Measurements from ENCODE around the gene DNAJC13. TPM values are rescaled to one million over a fixed set of nuclear protein-coding genes. Genes with fewer than 3 reads are reported as not detected.
A peak's percentile ranks its signal among the peaks of the same experiment; 100 is the strongest.

DNAJC13 gene
- total and polyA plus RNA-seq, 8 donors: 3.8 to 23.2 (median 11.6) TPM

DNA sequence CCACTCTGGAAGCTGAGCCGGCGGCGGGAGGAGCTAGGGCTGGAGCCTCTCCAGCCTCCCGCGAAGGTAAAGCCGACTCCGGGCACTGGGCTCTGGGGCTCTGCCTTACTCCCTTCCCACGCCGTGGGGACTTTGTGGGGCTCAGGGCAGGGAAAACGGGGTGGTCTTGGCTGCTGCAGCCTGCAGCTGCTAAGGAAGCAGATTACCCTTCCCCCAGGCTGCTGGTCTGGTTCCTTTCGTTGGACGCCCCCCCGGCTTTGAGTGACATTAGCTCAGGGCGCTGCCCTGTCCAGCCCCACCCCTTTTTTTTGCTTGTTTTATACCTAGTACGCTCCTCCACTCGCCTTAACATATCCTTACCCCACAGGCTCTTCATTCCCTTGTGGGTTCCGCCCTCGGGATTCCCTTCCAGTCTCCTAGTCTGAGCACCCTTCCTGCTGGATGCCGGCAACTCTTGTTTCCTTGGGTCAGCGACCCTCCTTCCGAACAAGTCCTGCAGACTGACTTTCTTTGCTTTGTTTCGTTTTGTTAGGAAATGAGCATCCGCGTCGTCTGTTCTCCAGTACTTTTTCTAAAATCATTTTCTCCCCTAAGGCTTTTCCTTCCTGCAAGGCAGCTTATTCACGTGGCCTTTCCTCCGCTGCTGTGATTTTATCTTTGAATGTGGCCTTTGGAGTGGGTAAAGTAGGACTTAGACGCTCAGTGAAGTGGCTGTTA, 551 bp downstream of the DNAJC13 start:
- peak overlapping the region; percentile 81 to 94 (median 90) for H3K27ac ChIP-seq
- WGBS, 2 donors: 0 to 1% methylated on average over 23 to 28 of the region's 28 CpGs
- H3K36me3 ChIP-seq: no peaks in the 10 kb centered on the region
- H3K27me3 ChIP-seq: no peaks in the 10 kb centered on the region
- H3K4me3 ChIP-seq: peak overlapping the region; percentile 55 to 99 (median 92)
- ATAC-seq: peak; percentile 47 to 76 (median 64)
- intact Hi-C loops (cut with DNase I): no loop called here
- H3K4me1 ChIP-seq: peaks cover 10 to 14% (median 12%) of the 10 kb centered on the region in 3 donors
- no peak for FAIRE-seq
- DNase-seq: peak in 4 of 6 donors; percentile 49 to 69 (median 63)
- no peaks in the 10 kb centered on the region for H3K9me3 ChIP-seq
- no peak for TF ChIP-seq CTCF (IDR thresholded peaks at IDR 0.05)

DNA sequence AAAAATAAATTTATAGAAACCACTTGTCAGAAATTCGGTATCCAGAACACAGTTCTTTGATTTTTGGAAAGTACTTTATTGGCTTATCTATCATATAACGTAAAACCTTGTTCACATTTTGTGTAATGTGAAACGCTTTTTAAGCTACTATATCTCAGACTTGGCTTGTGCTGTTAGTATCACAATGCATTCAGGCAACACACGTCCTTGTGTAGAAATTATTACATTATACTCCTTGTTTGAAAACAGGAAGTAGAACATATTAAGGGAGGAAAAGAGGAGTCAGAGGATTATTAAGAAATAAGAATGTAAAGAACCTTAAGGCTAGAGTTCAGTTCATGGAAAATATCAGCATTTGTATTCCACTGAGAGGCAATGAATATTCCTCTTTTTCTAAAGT, 1.6 kb downstream of the DNAJC13 start:
- no peak for ATAC-seq
- Histone ChIP-seq H3K27me3 (no peaks in the 10 kb centered on the region), H3K9me3 (no peaks in the 10 kb centered on the region), H3K4me3 (peak overlapping the region in 3 of 4 donors; percentile 55 to 95 (median 88)), H3K36me3 (no peaks in the 10 kb centered on the region), H3K27ac (no peak overlapping the region), H3K4me1 (peaks cover 10 to 14% (median 12%) of the 10 kb centered on the region in 3 donors)
- no peak for DNase-seq
- FAIRE-seq: no peak
- intact Hi-C loops (cut with DNase I): no loop called here
- WGBS, 2 donors: 13% methylated on average over 4 of the region's 4 CpGs
- no peak for TF ChIP-seq CTCF (IDR thresholded peaks at IDR 0.05)

DNA sequence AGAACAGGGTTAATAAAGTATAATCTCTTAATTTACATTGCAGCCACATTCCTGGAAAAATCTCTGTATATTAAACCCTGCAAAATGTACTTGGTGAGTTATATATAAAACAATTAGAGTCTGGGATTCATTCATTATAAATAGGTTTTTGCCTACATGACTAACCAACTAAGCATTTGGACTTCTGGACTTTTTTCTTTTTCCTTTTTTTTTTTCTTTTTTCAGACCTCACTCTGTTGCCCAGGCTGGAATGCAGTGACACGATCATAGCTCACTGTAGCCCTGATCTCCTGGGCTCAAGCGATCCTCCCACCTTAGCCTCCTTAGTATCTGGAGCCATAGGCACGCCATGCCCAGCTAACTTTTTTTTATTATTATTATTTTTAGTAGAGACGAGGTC, 4.5 kb downstream of the DNAJC13 start:
- Histone ChIP-seq H3K27ac (no peak overlapping the region), H3K9me3 (no peaks in the 10 kb centered on the region), H3K36me3 (no peaks in the 10 kb centered on the region), H3K27me3 (no peaks in the 10 kb centered on the region), H3K4me1 (peaks cover 8 to 14% (median 10%) of the 10 kb centered on the region in 3 donors), H3K4me3 (no peak overlapping the region)
- no peak for ATAC-seq
- TF ChIP-seq CTCF (IDR thresholded peaks at IDR 0.05): no peak
- WGBS, 2 donors: 93 to 95% methylated on average over 4 of the region's 4 CpGs
- DNase-seq: no peak
- intact Hi-C loops (cut with DNase I): no loop called here
- no peak for FAIRE-seq

DNA sequence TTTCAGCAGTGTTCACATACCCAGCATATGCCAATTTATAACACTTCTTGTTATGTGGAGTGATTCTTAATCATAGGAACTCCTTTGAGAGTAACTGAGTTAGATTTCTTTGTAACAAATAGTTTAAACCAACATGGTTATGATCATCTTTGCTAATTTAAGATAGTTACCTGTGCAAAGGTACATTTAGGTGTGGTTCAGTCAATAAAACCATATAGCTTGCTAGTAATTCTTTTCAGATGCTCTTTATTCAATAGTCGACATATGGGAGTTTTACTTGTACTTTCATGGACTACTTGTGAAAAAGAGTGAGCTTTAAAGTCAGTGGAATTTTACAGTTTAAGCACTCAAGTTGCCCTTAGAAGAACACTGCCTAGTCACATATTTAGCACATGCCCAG, 5.2 kb downstream of the DNAJC13 start:
- H3K27me3 ChIP-seq: no peaks in the 10 kb centered on the region

More for the DNA sequence above, 5.2 kb downstream of the DNAJC13 start:
- intact Hi-C loops (cut with DNase I): no loop called here
- FAIRE-seq (no peak), ATAC-seq (no peak), DNase-seq (no peak)
- TF ChIP-seq CTCF (IDR thresholded peaks at IDR 0.05): no peak
- Histone ChIP-seq H3K36me3 (no peaks in the 10 kb centered on the region), H3K4me3 (no peak overlapping the region), H3K4me1 (peaks cover 8 to 14% (median 10%) of the 10 kb centered on the region in 3 donors), H3K27ac (no peak overlapping the region), H3K9me3 (no peaks in the 10 kb centered on the region)
- 88 to 97% methylated on average over 1 of the region's 1 CpG for WGBS, 2 donors

Measured in pancreas (tissue), 10 donors.